Endothelial cell (in vitro differentiated cells): ENCODE measurements around the gene NAT16. TPM values are rescaled to one million over a fixed set of nuclear protein-coding genes. Genes with fewer than 3 reads are reported as not detected.

Experiments
- DNase-seq: peaks from one replicate; pipeline ENCODE4 v3.0.0; 2021; ENCODE audit warnings: low spot score
- H3K27ac Mint-ChIP-seq: one replicate; pipeline ENCODE4 v1.8.0; 2021; ENCODE audit warnings: mixed read lengths, inconsistent platforms; ENCODE audit not compliant: unreplicated experiment
- H3K27me3 Mint-ChIP-seq: one replicate; pipeline ENCODE4 v1.8.0; 2021; ENCODE audit warnings: mild to moderate bottlenecking, moderate library complexity, mixed read lengths, inconsistent platforms; ENCODE audit not compliant: unreplicated experiment
- H3K36me3 Mint-ChIP-seq: one replicate; pipeline ENCODE4 v1.8.0; 2021; ENCODE audit warnings: mild to moderate bottlenecking, low read depth, mixed read lengths, inconsistent platforms; ENCODE audit not compliant: unreplicated experiment
- H3K4me1 Mint-ChIP-seq: one replicate; pipeline ENCODE4 v1.8.0; 2021; ENCODE audit warnings: mild to moderate bottlenecking, mixed read lengths, inconsistent platforms; ENCODE audit not compliant: unreplicated experiment
- H3K4me3 Mint-ChIP-seq: one replicate; pipeline ENCODE4 v1.8.0; 2021; ENCODE audit warnings: mild to moderate bottlenecking, mixed read lengths, inconsistent platforms; ENCODE audit not compliant: unreplicated experiment
- H3K9me3 Mint-ChIP-seq: one replicate; pipeline ENCODE4 v1.8.0; 2021; ENCODE audit warnings: mixed read lengths, inconsistent platforms; ENCODE audit not compliant: unreplicated experiment
- CTCF ChIP-seq: fragments of 200-600 bp; sonication (generic); IDR thresholded peaks from one replicate; pipeline ENCODE4 v1.5.0; 2021; ENCODE audit warnings: antibody characterized with exemption; ENCODE audit not compliant: unreplicated experiment
- total RNA-seq: library from RNA; stranded (reverse); fragmentation: NEBNext Ultra II Directional; extraction: Animal tissue kit (Norgen Biotek cat#: 25700); gene quantifications from one replicate; pipeline ENCODE4 v1.2.1, GENCODE V29; 2021; ENCODE audit not compliant: unreplicated experiment

NAT16 gene
- total RNA-seq, 1 donor from 2014 or later = not detected

GRCh38 chr7:101185258-101185839 is 5.3 kb upstream of the NAT16 start:
- TF ChIP-seq CTCF = no peak
- no peaks in the 10 kb centered on the region for H3K4me1 Mint-ChIP-seq
- no peak overlapping the region for H3K27ac Mint-ChIP-seq
- peaks cover 12% of the 10 kb centered on the region for H3K27me3 Mint-ChIP-seq
- DNase-seq = no peak
- H3K36me3 Mint-ChIP-seq = no peaks in the 10 kb centered on the region
- no peaks in the 10 kb centered on the region for H3K9me3 Mint-ChIP-seq
- no peak overlapping the region for H3K4me3 Mint-ChIP-seq

DNA sequence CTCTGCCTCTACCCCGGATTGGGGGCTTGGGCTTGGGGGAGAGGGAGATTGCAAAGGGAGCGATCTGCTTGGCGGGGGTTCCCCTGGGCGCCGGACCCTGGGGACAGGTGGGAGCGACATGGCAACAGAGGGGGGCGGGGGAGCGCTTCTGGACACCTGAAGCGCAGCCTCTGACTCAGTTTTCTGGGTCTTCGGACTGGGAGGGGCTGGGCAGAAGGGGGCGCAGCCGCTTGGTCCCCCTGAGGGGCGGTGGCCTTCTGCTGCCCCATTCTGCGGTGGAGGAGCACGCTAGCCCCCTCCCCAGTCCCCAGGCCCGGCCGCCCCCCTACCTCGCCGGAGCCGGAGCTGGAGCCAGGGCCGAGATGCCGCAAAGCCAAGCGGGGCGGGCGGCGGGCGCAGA is 380 bp downstream of the NAT16 start:
- Mint-ChIP-seq H3K4me3 (no peak overlapping the region), H3K27me3 (peaks cover 25% of the 10 kb centered on the region), H3K4me1 (no peaks in the 10 kb centered on the region), H3K9me3 (no peaks in the 10 kb centered on the region), H3K27ac (no peak overlapping the region), H3K36me3 (no peaks in the 10 kb centered on the region)
- no peak for DNase-seq
- no peak for TF ChIP-seq CTCF

DNA sequence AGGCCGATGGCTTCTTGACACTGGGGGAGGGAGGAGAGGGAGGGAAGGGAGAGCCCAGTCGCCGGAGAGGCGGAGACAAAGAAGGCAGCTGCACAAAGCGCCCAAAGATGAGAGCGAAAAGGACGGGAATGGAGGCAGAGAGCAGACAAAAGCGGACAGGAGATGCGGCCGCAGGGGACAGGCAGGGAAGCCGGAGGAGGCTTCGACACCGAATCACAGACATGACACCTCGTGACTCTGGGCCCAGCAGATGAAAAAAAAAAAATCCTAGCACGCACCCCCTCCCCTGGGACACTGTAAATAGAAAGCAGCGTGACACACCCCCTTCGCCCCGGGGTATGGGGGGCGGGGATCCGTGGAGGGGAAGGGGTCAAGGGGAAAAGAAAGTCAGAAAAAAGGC is 976 bp downstream of the NAT16 start:
- Mint-ChIP-seq H3K9me3 (no peaks in the 10 kb centered on the region), H3K27me3 (peaks cover 28% of the 10 kb centered on the region), H3K4me3 (no peak overlapping the region), H3K4me1 (no peaks in the 10 kb centered on the region), H3K27ac (no peak overlapping the region), H3K36me3 (no peaks in the 10 kb centered on the region)
- DNase-seq = no peak
- TF ChIP-seq CTCF = no peak

DNA sequence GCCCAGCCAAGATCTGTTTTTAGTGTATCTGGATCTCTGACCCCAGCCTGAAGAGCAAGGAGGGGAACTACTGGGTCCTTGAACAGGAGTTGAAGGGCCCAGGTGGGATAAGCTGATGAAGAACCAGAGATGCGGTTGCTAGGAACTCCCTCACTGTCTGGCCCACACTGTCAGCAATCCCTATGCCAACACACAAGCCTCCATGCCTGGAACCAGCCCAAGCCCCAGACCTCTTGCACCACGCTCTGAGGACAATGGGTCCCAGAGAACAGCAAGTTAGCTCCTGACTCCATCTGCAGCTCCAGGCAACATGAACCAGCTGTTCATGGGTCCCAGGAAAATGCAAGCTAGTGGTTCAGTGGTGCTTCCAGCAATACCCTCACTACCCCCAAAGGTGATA is 2.4 kb downstream of the NAT16 start:
- DNase-seq = no peak
- H3K4me3 Mint-ChIP-seq = no peak overlapping the region
- no peaks in the 10 kb centered on the region for H3K36me3 Mint-ChIP-seq
- H3K27ac Mint-ChIP-seq = no peak overlapping the region
- no peak for TF ChIP-seq CTCF
- peaks cover 36% of the 10 kb centered on the region for H3K27me3 Mint-ChIP-seq
- no peaks in the 10 kb centered on the region for H3K9me3 Mint-ChIP-seq
- H3K4me1 Mint-ChIP-seq = no peaks in the 10 kb centered on the region

- Mint-ChIP-seq H3K36me3 (no peaks in the 10 kb centered on the region), H3K27ac (no peak overlapping the region), H3K4me1 (peaks cover 12% of the 10 kb centered on the region), H3K4me3 (no peak overlapping the region), H3K27me3 (peaks cover 44% of the 10 kb centered on the region), H3K9me3 (no peaks in the 10 kb centered on the region)
- DNase-seq = no peak
- TF ChIP-seq CTCF = no peak
These were observed 4.4 kb downstream of the NAT16 start for GRCh38 chr7:101175664-101176063.
